Posterior vena cava (tissue), 2 donors: ENCODE measurements around the gene LRP2. TPM values are rescaled to one million over a fixed set of nuclear protein-coding genes. Genes with fewer than 3 reads are reported as not detected.

Experiments
- DNase-seq: peaks from one replicate; pipeline ENCODE4 v3.0.0-alpha.2; 2020; ENCODE audit warnings: low spot score
- intact Hi-C, 2 donors: fragments of 100-400 bp; cut with DNase I; formaldehyde crosslinking; loops; one replicate each; pipeline versions ENCODE4 v1.14.1 to v1.14.2; 2022 to 2023
- total RNA-seq, 2 donors: library from RNA; stranded (reverse); fragmentation: NEBNext Ultra II Directional; extraction: Animal tissue kit (Norgen Biotek cat#: 25700); gene quantifications; one replicate each; pipeline ENCODE4 v1.2.1, GENCODE V29; 2021
- donor health status: DM: yes; HTN: yes; CAD: no.
- donor health status: DM: yes; HTN: yes; CAD: no.

LRP2 gene
- total RNA-seq, 2 donors from 2014 or later: not detected

GRCh38 chr2:169193618-169194017 lies 168.7 kb downstream of the LRP2 start:
- DNase-seq: no peak

GRCh38 chr2:169190197-169190775 lies 172.0 kb downstream of the LRP2 start:
- DNase-seq: no peak
- intact Hi-C loops: no loop called here

More at GRCh38 chr2:169193618-169194017, 168.7 kb downstream of the LRP2 start:
- intact Hi-C loops: no loop called here

GRCh38 chr2:169189132-169189531 lies 173.2 kb downstream of the LRP2 start:
- intact Hi-C loops: no loop called here
- no peak for DNase-seq

- intact Hi-C loops: no loop called here
- no peak for DNase-seq
Measured at GRCh38 chr2:169185711-169186110, 176.6 kb downstream of the LRP2 start.

- intact Hi-C loops: no loop called here
- no peak for DNase-seq
Measured at GRCh38 chr2:169184074-169184473, 178.3 kb downstream of the LRP2 start.

- DNase-seq: no peak
- intact Hi-C loops: no loop called here
Measured at GRCh38 chr2:169182573-169182972, 179.8 kb downstream of the LRP2 start.

- intact Hi-C loops: no loop called here
- no peak for DNase-seq
Measured at GRCh38 chr2:169178804-169179390, 183.4 kb downstream of the LRP2 start.

GRCh38 chr2:169178364-169178763 lies 184.0 kb downstream of the LRP2 start:
- intact Hi-C loops: no loop called here
- no peak for DNase-seq

GRCh38 chr2:169175112-169175511 lies 187.2 kb downstream of the LRP2 start:
- intact Hi-C loops: no loop called here

GRCh38 chr2:169173876-169174275 lies 188.5 kb downstream of the LRP2 start:
- intact Hi-C loops: no loop called here
- no peak for DNase-seq

More at GRCh38 chr2:169175112-169175511, 187.2 kb downstream of the LRP2 start:
- no peak for DNase-seq

- intact Hi-C loops: no loop called here
- no peak for DNase-seq
Measured at GRCh38 chr2:169172914-169173313, 189.4 kb downstream of the LRP2 start.

GRCh38 chr2:169172151-169172735 lies 190.1 kb downstream of the LRP2 start:
- DNase-seq: no peak
- intact Hi-C loops: no loop called here

- DNase-seq: no peak
- intact Hi-C loops: no loop called here
Measured at GRCh38 chr2:169165791-169166190, 196.5 kb downstream of the LRP2 start.

GRCh38 chr2:169164311-169164710 lies 198.0 kb downstream of the LRP2 start:
- intact Hi-C loops: no loop called here
- no peak for DNase-seq

- intact Hi-C loops: no loop called here
- no peak for DNase-seq
Measured at GRCh38 chr2:169162613-169163012, 199.7 kb downstream of the LRP2 start.

- intact Hi-C loops: no loop called here
- DNase-seq: no peak
Measured at GRCh38 chr2:169160926-169161481, 201.3 kb downstream of the LRP2 start.

- DNase-seq: no peak
- intact Hi-C loops: no loop called here
Measured at GRCh38 chr2:169159686-169160085, 202.6 kb downstream of the LRP2 start.

- intact Hi-C loops: no loop called here
- no peak for DNase-seq
Measured at GRCh38 chr2:169158874-169159273, 203.5 kb downstream of the LRP2 start.

GRCh38 chr2:169146220-169146619 lies 216.1 kb downstream of the LRP2 start:
- DNase-seq: no peak
- intact Hi-C loops: no loop called here

GRCh38 chr2:169143998-169144397 lies 218.3 kb downstream of the LRP2 start:
- intact Hi-C loops: no loop called here
- DNase-seq: no peak
